Osteoblast (primary cell): Measurements from ENCODE around the gene ACE. TPM values are rescaled to one million over a fixed set of nuclear protein-coding genes. Genes with fewer than 3 reads are reported as not detected.
A peak's percentile ranks its signal among the peaks of the same experiment; 100 is the strongest.

Experiments
- DNase-seq: peaks from one replicate; pipeline ENCODE4 v3.0.0; 2011; ENCODE audit warnings: low spot score, mixed read lengths; ENCODE audit not compliant: insufficient read length; ENCODE audit errors: missing footprints
- H2AFZ ChIP-seq: 2 replicates; pipeline ENCODE4 v1.6.0; 2011; ENCODE audit warnings: mild to moderate bottlenecking, low read length
- H3K27ac ChIP-seq: 2 replicates; pipeline ENCODE4 v1.5.1; 2011; ENCODE audit warnings: mild to moderate bottlenecking, low read depth, low read length, moderate library complexity
- H3K27me3 ChIP-seq: 2 replicates; pipeline ENCODE4 v1.6.0; 2012; ENCODE audit warnings: mild to moderate bottlenecking, control low read depth, inconsistent platforms, low read length, moderate library complexity; ENCODE audit not compliant: insufficient read depth
- H3K36me3 ChIP-seq: 2 replicates; pipeline ENCODE4 v1.5.1; 2011; ENCODE audit warnings: mild to moderate bottlenecking, low read length, control low read depth, moderate library complexity; ENCODE audit not compliant: insufficient read depth
- H3K4me1 ChIP-seq: 2 replicates; pipeline ENCODE4 v1.5.1; 2011; ENCODE audit warnings: mild to moderate bottlenecking, low read length, control low read depth, moderate library complexity; ENCODE audit not compliant: insufficient read depth
- H3K4me2 ChIP-seq: 2 replicates; pipeline ENCODE4 v1.6.0; 2011; ENCODE audit warnings: mild to moderate bottlenecking, low read length; ENCODE audit not compliant: insufficient read depth
- H3K4me3 ChIP-seq: fragments of 200-600 bp; sonication (generic); 3 replicates; pipeline ENCODE4 v1.5.1; 2012; ENCODE audit warnings: mild to moderate bottlenecking, low read length, inconsistent platforms; ENCODE audit not compliant: insufficient read depth
- H3K79me2 ChIP-seq: 2 replicates; pipeline ENCODE4 v1.6.0; 2012; ENCODE audit warnings: mild to moderate bottlenecking, low read length, control low read depth, inconsistent platforms; ENCODE audit not compliant: insufficient read depth
- H3K9me3 ChIP-seq: 2 replicates; pipeline ENCODE4 v1.5.1; 2011; ENCODE audit warnings: low read depth, low read length, control low read depth
- H4K20me1 ChIP-seq: 2 replicates; pipeline ENCODE4 v1.6.0; 2012; ENCODE audit warnings: mild to moderate bottlenecking, low read length, control low read depth; ENCODE audit not compliant: insufficient read depth
- total RNA-seq: library from RNA; depleted of rRNA; stranded (reverse); fragments of >200 nt; gene quantifications from 2 replicates; pipeline ENCODE4 v1.2.3, GENCODE V29; 2012
- TF ChIP-seq, protein P1 (sequence below): IDR thresholded peaks from 2 replicates; pipeline ENCODE4 v1.5.1; 2011; ENCODE audit warnings: mild to moderate bottlenecking, low read depth, low read length, moderate library complexity; ENCODE audit errors: extremely low read depth

ACE gene
- total RNA-seq, 1 donor = 10.1 TPM

DNA sequence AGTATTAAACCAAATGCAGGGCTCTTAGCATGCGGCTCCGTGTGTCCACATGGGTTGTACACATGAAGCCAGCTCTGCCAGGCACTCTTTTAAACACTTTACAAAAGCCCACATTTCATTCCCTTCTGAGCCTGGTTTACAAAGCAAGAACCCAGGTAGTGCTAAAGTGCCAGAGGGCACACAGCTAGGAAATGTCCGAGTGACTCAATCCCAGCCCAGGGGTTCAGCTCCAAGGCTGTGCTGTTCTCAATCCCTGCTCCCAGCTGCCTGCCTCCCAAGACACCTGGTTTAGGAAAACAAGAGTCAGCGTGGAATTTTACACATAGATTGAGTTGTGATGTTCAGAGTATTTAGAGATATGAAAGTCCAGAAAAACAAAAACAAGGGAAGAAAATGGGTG is 60.1 kb downstream of the ACE start:
- TF ChIP-seq, protein P1, sequence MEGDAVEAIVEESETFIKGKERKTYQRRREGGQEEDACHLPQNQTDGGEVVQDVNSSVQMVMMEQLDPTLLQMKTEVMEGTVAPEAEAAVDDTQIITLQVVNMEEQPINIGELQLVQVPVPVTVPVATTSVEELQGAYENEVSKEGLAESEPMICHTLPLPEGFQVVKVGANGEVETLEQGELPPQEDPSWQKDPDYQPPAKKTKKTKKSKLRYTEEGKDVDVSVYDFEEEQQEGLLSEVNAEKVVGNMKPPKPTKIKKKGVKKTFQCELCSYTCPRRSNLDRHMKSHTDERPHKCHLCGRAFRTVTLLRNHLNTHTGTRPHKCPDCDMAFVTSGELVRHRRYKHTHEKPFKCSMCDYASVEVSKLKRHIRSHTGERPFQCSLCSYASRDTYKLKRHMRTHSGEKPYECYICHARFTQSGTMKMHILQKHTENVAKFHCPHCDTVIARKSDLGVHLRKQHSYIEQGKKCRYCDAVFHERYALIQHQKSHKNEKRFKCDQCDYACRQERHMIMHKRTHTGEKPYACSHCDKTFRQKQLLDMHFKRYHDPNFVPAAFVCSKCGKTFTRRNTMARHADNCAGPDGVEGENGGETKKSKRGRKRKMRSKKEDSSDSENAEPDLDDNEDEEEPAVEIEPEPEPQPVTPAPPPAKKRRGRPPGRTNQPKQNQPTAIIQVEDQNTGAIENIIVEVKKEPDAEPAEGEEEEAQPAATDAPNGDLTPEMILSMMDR = no peak
- peaks cover 31% of the 10 kb centered on the region for H3K27me3 ChIP-seq
- no peaks in the 10 kb centered on the region for H3K4me1 ChIP-seq

GRCh38 chr17:63537991-63538692 is 61.3 kb downstream of the ACE start:
- Histone ChIP-seq H4K20me1 (no peaks in the 10 kb centered on the region), H3K36me3 (no peaks in the 10 kb centered on the region), H3K79me2 (no peaks in the 10 kb centered on the region), H3K27me3 (peaks cover 31% of the 10 kb centered on the region), H2AFZ (no peak overlapping the region), H3K4me1 (no peaks in the 10 kb centered on the region), H3K27ac (no peak overlapping the region), H3K9me3 (no peaks in the 10 kb centered on the region), H3K4me2 (no peak overlapping the region), H3K4me3 (no peak overlapping the region)
- peak; percentile 72 for DNase-seq
- TF ChIP-seq, protein P1 = no peak

More for the DNA sequence above, 60.1 kb downstream of the ACE start:
- no peak overlapping the region for H3K4me3 ChIP-seq
- H3K9me3 ChIP-seq = no peaks in the 10 kb centered on the region
- H3K27ac ChIP-seq = no peak overlapping the region
- DNase-seq = peak; percentile 59
- no peak overlapping the region for H3K4me2 ChIP-seq
- no peaks in the 10 kb centered on the region for H4K20me1 ChIP-seq
- H2AFZ ChIP-seq = no peak overlapping the region
- no peaks in the 10 kb centered on the region for H3K79me2 ChIP-seq
- H3K36me3 ChIP-seq = no peaks in the 10 kb centered on the region

DNA sequence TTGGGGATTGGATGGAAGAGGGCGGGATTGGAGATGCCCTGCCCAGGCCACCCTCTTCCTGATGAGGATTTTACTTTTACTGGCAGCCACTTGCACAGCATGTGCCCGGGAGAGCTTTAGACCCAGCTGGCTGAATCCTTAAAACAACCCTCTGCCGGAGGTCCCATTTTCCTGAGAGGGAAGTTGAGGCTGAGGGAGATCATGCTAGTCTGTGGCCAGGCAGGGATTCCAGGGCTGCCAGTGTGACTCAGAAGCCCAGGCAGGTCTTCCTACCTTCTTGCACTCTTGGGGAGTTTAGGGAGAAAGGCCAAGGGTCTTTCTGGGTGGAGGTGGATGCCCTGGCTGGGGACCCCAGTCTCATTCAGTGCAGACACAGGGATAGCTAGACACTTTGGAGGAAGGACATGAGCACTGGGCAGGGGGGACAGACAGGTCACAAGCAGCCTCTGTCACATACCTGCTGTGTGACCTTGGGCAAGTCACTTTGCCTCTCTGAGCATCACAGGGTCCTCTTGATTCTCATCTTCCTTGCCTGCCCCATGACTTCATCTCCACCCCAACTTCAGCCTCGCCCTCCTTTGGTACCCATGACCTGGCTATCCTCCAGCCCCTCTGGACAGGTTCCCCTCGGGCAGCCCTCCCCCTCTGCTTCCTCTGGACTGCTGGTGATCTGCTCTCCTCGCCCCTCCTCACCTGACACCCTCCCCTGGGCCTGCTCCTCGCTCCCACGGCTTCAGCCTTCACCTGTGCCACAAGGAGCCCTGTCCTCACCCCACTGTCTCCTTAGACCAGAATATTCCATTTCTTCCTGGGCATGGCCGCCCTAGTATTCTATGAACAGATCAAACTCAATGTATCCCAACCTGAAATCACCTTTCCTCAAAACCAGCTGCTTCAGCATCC is 62.1 kb downstream of the ACE start:
- DNase-seq = peak; percentile 26
- no peak overlapping the region for H2AFZ ChIP-seq
- TF ChIP-seq, protein P1 = no peak
- no peak overlapping the region for H3K27ac ChIP-seq
- H3K4me1 ChIP-seq = no peaks in the 10 kb centered on the region
- peaks cover 31% of the 10 kb centered on the region for H3K27me3 ChIP-seq
- no peaks in the 10 kb centered on the region for H3K36me3 ChIP-seq
- no peak overlapping the region for H3K4me3 ChIP-seq
- no peaks in the 10 kb centered on the region for H3K9me3 ChIP-seq
- H3K79me2 ChIP-seq = no peaks in the 10 kb centered on the region
- no peaks in the 10 kb centered on the region for H4K20me1 ChIP-seq
- no peak overlapping the region for H3K4me2 ChIP-seq

- Histone ChIP-seq H3K4me1 (no peaks in the 10 kb centered on the region), H3K9me3 (no peaks in the 10 kb centered on the region), H2AFZ (no peak overlapping the region), H3K27ac (no peak overlapping the region), H3K4me3 (no peak overlapping the region), H3K4me2 (no peak overlapping the region), H3K36me3 (no peaks in the 10 kb centered on the region), H3K27me3 (peaks cover 31% of the 10 kb centered on the region), H4K20me1 (no peaks in the 10 kb centered on the region), H3K79me2 (no peaks in the 10 kb centered on the region)
- TF ChIP-seq, protein P1 = no peak
- DNase-seq = peak; percentile 73
Measured at GRCh38 chr17:63540590-63540989, 63.7 kb downstream of the ACE start.
